ENCODE measurements around the gene RPE65. TPM values are rescaled to one million over a fixed set of nuclear protein-coding genes. Genes with fewer than 3 reads are reported as not detected.
"Not testable (repeated sequence)": the region's sequence is repeated elsewhere in the genome, so short reads cannot be mapped to it uniquely, and the experiment has no call there.

The RPE65 gene
- total RNA-seq, 1 experiment from 2014 or later, result not detected

- H3K4me3 ChIP-seq; DNase-seq; H4K20me1 ChIP-seq (ENCODE audit: insufficient read depth); H3K79me2 ChIP-seq (ENCODE audit: low read depth); H3K9me2 ChIP-seq (ENCODE audit: insufficient read depth); BruUV-seq (replicated peaks); H3K27me3 ChIP-seq (ENCODE audit: insufficient read depth, low read depth); CTCF ChIA-PET; H2AFZ ChIP-seq; H3K36me3 ChIP-seq (ENCODE audit: low read depth); POLR2A ChIA-PET (ENCODE audit: unreplicated experiment): not testable (repeated sequence)
- Histone ChIP-seq H3F3A (ENCODE audit: insufficient read depth, low read depth) (peaks cover 23% of the 10 kb centered on the region), H3K4me1 (replicated peaks; ENCODE audit: insufficient read depth) (peaks cover 25% of the 10 kb centered on the region), H3K9me3 (ENCODE audit: insufficient read depth, low read depth) (peaks cover 19% of the 10 kb centered on the region), H3K4me2 (peak overlapping the region; percentile 36), H3K27ac (peak overlapping the region; percentile 79)
- intact Hi-C loops (cut with micrococcal nuclease; ENCODE audit: unreplicated experiment), result loop anchor here (2.0 to 10.0 kb wide), 4 partner anchors 43 to 551 kb away; partner anchors contain the start of gene GNG12
Measured at GRCh38 chr1:68385798-68386524, 63.8 kb downstream of the RPE65 start.

DNA sequence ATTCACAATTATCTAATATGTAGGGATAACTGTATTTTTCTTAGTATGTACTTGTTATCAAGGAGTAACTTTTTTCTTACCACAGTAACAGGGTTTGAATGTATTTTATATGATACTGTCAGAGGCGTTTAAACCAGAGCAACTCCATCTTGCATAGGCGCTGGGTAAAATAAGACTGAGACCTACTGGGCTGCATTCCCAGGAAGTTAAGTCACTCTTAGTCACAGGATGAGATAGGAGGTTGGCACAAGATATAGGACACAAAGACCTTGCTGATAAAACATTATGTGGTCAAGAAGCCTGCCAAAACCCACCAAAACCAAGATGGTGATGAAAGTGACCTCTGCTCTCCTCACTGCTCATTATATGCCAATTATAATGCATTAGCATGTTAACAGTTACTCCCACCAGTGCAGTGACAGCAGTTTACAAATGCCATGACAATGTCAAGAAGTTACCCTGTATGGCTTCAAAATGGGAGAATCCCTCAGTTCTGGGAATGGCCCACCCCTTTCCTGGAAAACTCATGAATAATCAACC is 64.8 kb downstream of the RPE65 start:
- peak; percentile 11 to 75 for DNase-seq
- H3K27ac ChIP-seq, result peak overlapping the region; percentile 79
- no peaks in the 10 kb centered on the region for H3K27me3 ChIP-seq (ENCODE audit: insufficient read depth, low read depth)
- H3K79me2 ChIP-seq (ENCODE audit: low read depth), result no peaks in the 10 kb centered on the region
- CTCF ChIA-PET, result no interaction called here
- POLR2A ChIA-PET (ENCODE audit: unreplicated experiment), result no interaction called here
- H4K20me1 ChIP-seq (ENCODE audit: insufficient read depth), result no peaks in the 10 kb centered on the region
- H3K4me3 ChIP-seq, result no peak overlapping the region
- peaks cover 19% of the 10 kb centered on the region for H3K9me3 ChIP-seq (ENCODE audit: insufficient read depth, low read depth)
- H2AFZ ChIP-seq, result no peak overlapping the region
- H3K4me2 ChIP-seq, result peak overlapping the region; percentile 36
- intact Hi-C loops (cut with micrococcal nuclease; ENCODE audit: unreplicated experiment), result loop anchor here (1.0 to 10.0 kb wide), 6 partner anchors 42 to 550 kb away; partner anchors contain the start of gene GNG12
- peaks cover 25% of the 10 kb centered on the region for H3K4me1 ChIP-seq (replicated peaks; ENCODE audit: insufficient read depth)
- H3K36me3 ChIP-seq (ENCODE audit: low read depth), result no peaks in the 10 kb centered on the region
- BruUV-seq (replicated peaks), result TSS peak; percentile 20
- H3F3A ChIP-seq (ENCODE audit: insufficient read depth, low read depth), result peaks cover 23% of the 10 kb centered on the region
- TF ChIP-seq, protein P1, sequence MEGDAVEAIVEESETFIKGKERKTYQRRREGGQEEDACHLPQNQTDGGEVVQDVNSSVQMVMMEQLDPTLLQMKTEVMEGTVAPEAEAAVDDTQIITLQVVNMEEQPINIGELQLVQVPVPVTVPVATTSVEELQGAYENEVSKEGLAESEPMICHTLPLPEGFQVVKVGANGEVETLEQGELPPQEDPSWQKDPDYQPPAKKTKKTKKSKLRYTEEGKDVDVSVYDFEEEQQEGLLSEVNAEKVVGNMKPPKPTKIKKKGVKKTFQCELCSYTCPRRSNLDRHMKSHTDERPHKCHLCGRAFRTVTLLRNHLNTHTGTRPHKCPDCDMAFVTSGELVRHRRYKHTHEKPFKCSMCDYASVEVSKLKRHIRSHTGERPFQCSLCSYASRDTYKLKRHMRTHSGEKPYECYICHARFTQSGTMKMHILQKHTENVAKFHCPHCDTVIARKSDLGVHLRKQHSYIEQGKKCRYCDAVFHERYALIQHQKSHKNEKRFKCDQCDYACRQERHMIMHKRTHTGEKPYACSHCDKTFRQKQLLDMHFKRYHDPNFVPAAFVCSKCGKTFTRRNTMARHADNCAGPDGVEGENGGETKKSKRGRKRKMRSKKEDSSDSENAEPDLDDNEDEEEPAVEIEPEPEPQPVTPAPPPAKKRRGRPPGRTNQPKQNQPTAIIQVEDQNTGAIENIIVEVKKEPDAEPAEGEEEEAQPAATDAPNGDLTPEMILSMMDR (conservative IDR thresholded peaks at IDR 0.05), result no peak; the same call in none of the 2 replicates
- TF ChIP-seq EZH2 (IDR thresholded peaks at IDR 0.05; ENCODE audit: low read depth), result no peak
- no peaks in the 10 kb centered on the region for H3K9me2 ChIP-seq (ENCODE audit: insufficient read depth)

GRCh38 chr1:68384321-68384813 is 65.4 kb downstream of the RPE65 start:
- Histone ChIP-seq H3K4me2 (peak overlapping the region; percentile 36), H3K4me3 (no peak overlapping the region), H3K36me3 (ENCODE audit: low read depth) (no peaks in the 10 kb centered on the region), H3K27ac (peak overlapping the region; percentile 79), H2AFZ (no peak overlapping the region), H4K20me1 (ENCODE audit: insufficient read depth) (no peaks in the 10 kb centered on the region), H3K27me3 (ENCODE audit: insufficient read depth, low read depth) (no peaks in the 10 kb centered on the region), H3K9me2 (ENCODE audit: insufficient read depth) (no peaks in the 10 kb centered on the region), H3K79me2 (ENCODE audit: low read depth) (no peaks in the 10 kb centered on the region), H3F3A (ENCODE audit: insufficient read depth, low read depth) (peaks cover 23% of the 10 kb centered on the region), H3K4me1 (replicated peaks; ENCODE audit: insufficient read depth) (peaks cover 25% of the 10 kb centered on the region), H3K9me3 (ENCODE audit: insufficient read depth, low read depth) (peaks cover 19% of the 10 kb centered on the region)
- no TSS peak for BruUV-seq (replicated peaks)
- peak; percentile 63 to 99 for DNase-seq
- TF ChIP-seq, protein P1 (conservative IDR thresholded peaks at IDR 0.05), result peak; percentile 72
- no peak for TF ChIP-seq EZH2 (IDR thresholded peaks at IDR 0.05; ENCODE audit: low read depth)
- intact Hi-C loops (cut with micrococcal nuclease; ENCODE audit: unreplicated experiment), result loop anchor here (1.0 to 10.0 kb wide), 6 partner anchors 42 to 550 kb away; partner anchors contain the start of gene GNG12
- POLR2A ChIA-PET (ENCODE audit: unreplicated experiment), result interaction anchor here (0.6 to 0.7 kb wide), 3 partner anchors 157 to 1504 kb away, joined by 4 to 5 read pairs (median 4); no protein-coding TSS in a partner anchor
- CTCF ChIA-PET, result no interaction called here
